GM04503 (cell line): ENCODE results near the gene SAMD5.
"Not testable (repeated sequence)": the region's sequence is repeated elsewhere in the genome, so short reads cannot be mapped to it uniquely, and the experiment has no call there.

Source experiments
- DNase-seq: peaks from one replicate; pipeline ENCODE4 v3.0.0-alpha.2; 2012; ENCODE audit warnings: low read depth

The SAMD5 gene

GRCh38 chr6:147528511-147529145, 20.1 kb downstream of the SAMD5 start:
- DNase-seq, result no peak

GRCh38 chr6:147530132-147531060, 21.9 kb downstream of the SAMD5 start:
- DNase-seq, result no peak

GRCh38 chr6:147531321-147531720, 22.8 kb downstream of the SAMD5 start:
- no peak for DNase-seq

GRCh38 chr6:147534116-147534860, 25.8 kb downstream of the SAMD5 start:
- DNase-seq, result no peak

- no peak for DNase-seq
These were observed 30.3 kb downstream of the SAMD5 start for GRCh38 chr6:147538821-147539220.

GRCh38 chr6:147540075-147540474, 31.6 kb downstream of the SAMD5 start:
- no peak for DNase-seq

GRCh38 chr6:147542436-147542835, 33.9 kb downstream of the SAMD5 start:
- DNase-seq, result not testable (repeated sequence)

GRCh38 chr6:147544420-147544819, 35.9 kb downstream of the SAMD5 start:
- no peak for DNase-seq

- DNase-seq, result no peak
These were observed 38.2 kb downstream of the SAMD5 start for GRCh38 chr6:147546501-147547368.

GRCh38 chr6:147547369-147547902, 38.9 kb downstream of the SAMD5 start:
- DNase-seq, result no peak

- no peak for DNase-seq
These were observed 40.5 kb downstream of the SAMD5 start for GRCh38 chr6:147548921-147549475.

- DNase-seq, result no peak
These were observed 41.0 kb downstream of the SAMD5 start for GRCh38 chr6:147549531-147549930.

GRCh38 chr6:147551976-147552375, 43.5 kb downstream of the SAMD5 start:
- no peak for DNase-seq

- DNase-seq, result no peak
These were observed 44.6 kb downstream of the SAMD5 start for GRCh38 chr6:147553099-147553498.

GRCh38 chr6:147554281-147554680, 45.8 kb downstream of the SAMD5 start:
- DNase-seq, result no peak

- no peak for DNase-seq
These were observed 50.5 kb downstream of the SAMD5 start for GRCh38 chr6:147559006-147559405.

GRCh38 chr6:147560670-147561069, 52.2 kb downstream of the SAMD5 start:
- DNase-seq, result no peak

GRCh38 chr6:147561726-147562125, 53.2 kb downstream of the SAMD5 start:
- DNase-seq, result no peak

GRCh38 chr6:147563472-147563871, 55.0 kb downstream of the SAMD5 start:
- no peak for DNase-seq

GRCh38 chr6:147564556-147564955, 56.1 kb downstream of the SAMD5 start:
- DNase-seq, result no peak
